ENCODE results near the gene GMPS. TPM values are rescaled to one million over a fixed set of nuclear protein-coding genes. Genes with fewer than 3 reads are reported as not detected.

Gene GMPS
- total and polyA plus RNA-seq, 2 of the 4 experiments (the other 2 are of a cell fraction) = 33.9 to 52.5 TPM

GRCh38 chr3:155956508-155957411 lies 86.3 kb downstream of the GMPS start:
- in situ Hi-C loops (cut with MboI; ENCODE audit: low sequenced_read_pairs) = no loop called here
- BruUV-seq (replicated peaks) = no TSS peak

More at GRCh38 chr3:155956508-155957411, 86.3 kb downstream of the GMPS start:
- ChIA-PET POLR2A (ENCODE audit: unreplicated experiment) (no interaction called here), CTCF (no interaction called here)
- H4K91ac ChIP-seq (ENCODE audit: insufficient read depth, low read depth, low read length) = no peak overlapping the region
- H2AK5ac ChIP-seq (ENCODE audit: low read depth, low read length) = no peak overlapping the region
- ATAC-seq (ENCODE audit: low read depth) = no peak; the same call in 1 of the 2 replicates
- no peak overlapping the region for H3K27ac ChIP-seq (ENCODE audit: insufficient read depth, low read length)
- no peak overlapping the region for H3K56ac ChIP-seq (ENCODE audit: extremely low read depth, insufficient read depth, low read length)
- no peak overlapping the region for H3K23ac ChIP-seq (ENCODE audit: low read depth, low read length)
- dilution Hi-C loops (cut with HindIII; ENCODE audit: low sequenced_read_pairs, unreplicated experiment) (no loop called here), intact Hi-C loops (cut with micrococcal nuclease) (no loop called here)
- H4K5ac ChIP-seq (ENCODE audit: low read depth, low read length) = no peak overlapping the region
- H3K27me3 ChIP-seq (ENCODE audit: control insufficient read depth, insufficient read depth, low read length) = no peaks in the 10 kb centered on the region
- no peaks in the 10 kb centered on the region for H3K9me3 ChIP-seq (ENCODE audit: control insufficient read depth, insufficient read depth, low read length)
- no peak overlapping the region for H3K4me2 ChIP-seq (ENCODE audit: low read depth, low read length)
- no peak overlapping the region for H2BK15ac ChIP-seq (ENCODE audit: low read depth, low read length)
- no peaks in the 10 kb centered on the region for H3K36me3 ChIP-seq (ENCODE audit: control insufficient read depth, insufficient read depth, low read length)
- no peak for TF ChIP-seq MAZ (IDR thresholded peaks at IDR 0.05; ENCODE audit: borderline replicate concordance, low read depth, low read length)
- H2AK9ac ChIP-seq (replicated peaks; ENCODE audit: low read depth, low read length, poor library complexity) = no peak overlapping the region
- no peak overlapping the region for H3K4ac ChIP-seq (ENCODE audit: low read depth, low read length)
- H4K8ac ChIP-seq (ENCODE audit: low read depth in 2 of 2, low read length in 2 of 2) = no peak overlapping the region
- H3K4me1 ChIP-seq (ENCODE audit: control insufficient read depth, insufficient read depth, low read length) = peaks cover 3% of the 10 kb centered on the region; the same call in 1 of the 2 replicates
- no peak overlapping the region for H2BK20ac ChIP-seq (ENCODE audit: low read depth, low read length)
- H3K4me3 ChIP-seq (ENCODE audit: insufficient read depth, low read depth, low read length) = no peak overlapping the region
- no peak for DNase-seq
- H4K20me1 ChIP-seq (ENCODE audit: insufficient read depth, low read length) = no peaks in the 10 kb centered on the region
- no peak overlapping the region for H2BK5ac ChIP-seq (ENCODE audit: low read depth, low read length, poor library complexity, severe bottlenecking)
- H3K9me1 ChIP-seq (ENCODE audit: insufficient read depth, low read length) = peaks cover 3% of the 10 kb centered on the region; the same call in 1 of the 2 replicates
- WGBS, 2 experiments (ENCODE audit: extremely low coverage in 2 of 2, insufficient read length in 1 of 2) = no CpG with 5 or more reads among the region's 4 CpGs
- H3K18ac ChIP-seq (ENCODE audit: low read depth, low read length) = no peak overlapping the region
- no peak overlapping the region for H2BK120ac ChIP-seq (ENCODE audit: low read depth, low read length)
- H3K14ac ChIP-seq (replicated peaks; ENCODE audit: low read depth, low read length) = no peak overlapping the region
- no peak overlapping the region for H3K9ac ChIP-seq (ENCODE audit: low read depth, low read length)
- no peaks in the 10 kb centered on the region for H3K79me1 ChIP-seq (ENCODE audit: low read depth in 1 of 2, low read length in 2 of 2)
- no peak overlapping the region for H2AFZ ChIP-seq (replicated peaks; ENCODE audit: low read length, poor library complexity)
